GM18499 (cell line): ENCODE measurements around the gene ARHGAP6.

ENCODE experiments used
- ATAC-seq: cut with Tn5 transposase; IDR thresholded peaks from one replicate; pipeline ENCODE4 v1.9.1; 2021; ENCODE audit warnings: moderate number of reproducible peaks; ENCODE audit not compliant: insufficient read depth, unreplicated experiment

The ARHGAP6 gene

GRCh38 chrX:11665168-11666111 is at the start of gene ARHGAP6:
Gene ARHGAP6, minus strand, starts transcription at chrX:11665920. Its CDS starts 1,092 bp downstream, at chrX:11664828.
- ATAC-seq, result no peak

- ATAC-seq, result no peak
These were observed 39.2 kb upstream of the ARHGAP6 start for GRCh38 chrX:11704725-11705495.

GRCh38 chrX:11703855-11704254 is 38.1 kb upstream of the ARHGAP6 start:
- ATAC-seq, result no peak

GRCh38 chrX:11702965-11703631 is 37.4 kb upstream of the ARHGAP6 start:
- no peak for ATAC-seq

GRCh38 chrX:11702420-11702819 is 36.7 kb upstream of the ARHGAP6 start:
- ATAC-seq, result no peak

- no peak for ATAC-seq
These were observed 33.0 kb upstream of the ARHGAP6 start for GRCh38 chrX:11698702-11699101.

- ATAC-seq, result no peak
These were observed 22.5 kb upstream of the ARHGAP6 start for GRCh38 chrX:11688201-11688600.

- ATAC-seq, result no peak
These were observed 21.4 kb upstream of the ARHGAP6 start for GRCh38 chrX:11687157-11687556.

GRCh38 chrX:11683057-11683456 is 17.3 kb upstream of the ARHGAP6 start:
- no peak for ATAC-seq

GRCh38 chrX:11678158-11678557 is 12.4 kb upstream of the ARHGAP6 start:
- ATAC-seq, result no peak

- no peak for ATAC-seq
These were observed 6.5 kb upstream of the ARHGAP6 start for GRCh38 chrX:11672213-11672612.

- no peak for ATAC-seq
These were observed 4.6 kb upstream of the ARHGAP6 start for GRCh38 chrX:11670316-11670715.

- no peak for ATAC-seq
These were observed 1.4 kb upstream of the ARHGAP6 start for GRCh38 chrX:11666952-11667685.

GRCh38 chrX:11666164-11666563 is 444 bp upstream of the ARHGAP6 start:
- ATAC-seq, result no peak

- no peak for ATAC-seq
These were observed 1.2 kb downstream of the ARHGAP6 start for GRCh38 chrX:11664211-11665167.

- ATAC-seq, result no peak
These were observed 1.9 kb downstream of the ARHGAP6 start for GRCh38 chrX:11663875-11664210.

- ATAC-seq, result no peak
These were observed 10.3 kb downstream of the ARHGAP6 start for GRCh38 chrX:11655282-11656015.

- ATAC-seq, result no peak
These were observed 16.8 kb downstream of the ARHGAP6 start for GRCh38 chrX:11648705-11649519.
